HEK293 (cell line): ENCODE results near the gene MYL12A.

ENCODE experiments used
- CTCF ChIP-seq: fragments of 450-650 bp; formaldehyde crosslinking; IDR thresholded peaks from 2 replicates; pipeline ENCODE4 v1.5.1; 2016; ENCODE audit warnings: missing biosample characterization, missing genetic modification characterization
- ZBTB20 ChIP-seq: fragments of 450-650 bp; formaldehyde crosslinking; IDR thresholded peaks from 2 replicates; pipeline ENCODE4 v1.5.1; 2016; ENCODE audit warnings: missing biosample characterization, missing genetic modification characterization

GRCh38 chr18:3283908-3284307 lies 36.3 kb downstream of the MYL12A start:
- TF ChIP-seq CTCF (tag by site-specific recombination) (no peak), ZBTB20 (tag by site-specific recombination) (no peak)
